H1 (cell line): ENCODE data around the gene NMNAT3. TPM values are rescaled to one million over a fixed set of nuclear protein-coding genes. Genes with fewer than 3 reads are reported as not detected.

ENCODE experiments used
- CTBP2 ChIP-seq: IDR thresholded peaks from 2 replicates; pipeline ENCODE4 v1.7.0; 2011; ENCODE audit warnings: borderline replicate concordance, mild to moderate bottlenecking, moderate library complexity, mixed read lengths, low read length; ENCODE audit not compliant: insufficient read depth, insufficient read length
- RFX5 ChIP-seq: IDR thresholded peaks from 2 replicates; pipeline ENCODE4 v1.6.1; 2011; ENCODE audit warnings: low read depth, low read length, improper control_type of control experiment, borderline replicate concordance
- TAF7 ChIP-seq: optimal IDR thresholded peaks from 2 replicates; pipeline ENCODE3; 2011; ENCODE audit warnings: low read depth, mild to moderate bottlenecking, inconsistent platforms, low read length, moderate library complexity, borderline replicate concordance
- polyA plus RNA-seq, 7 experiments: library from polyadenylated mRNA; depleted of rRNA in 3 of 7; stranded (reverse) in 5 of 7; unstranded in 2 of 7; fragments of >200 nt in 5 of 7; fragments of 200-250 nt in 2 of 7; gene quantifications; 1 replicate in 5 of 7; 2 replicates in 1 of 7; 4 replicates in 1 of 7; pipeline versions ENCODE4 v1.2.1 to v1.2.3, GENCODE V29; 2011 to 2013; ENCODE audit warnings: missing spikeins in 2 of 7, mixed read lengths in 2 of 7
- total RNA-seq: library from RNA; stranded (reverse); fragmentation: NEBNext Ultra II Directional; extraction: Animal tissue kit (Norgen Biotek cat#: 25700); gene quantifications from 2 replicates; pipeline ENCODE4 v1.2.1, GENCODE V29; 2021
- TF ChIP-seq, protein P1 (sequence below): IDR thresholded peaks from 2 replicates; pipeline ENCODE4 v1.6.1; 2012; ENCODE audit warnings: inconsistent platforms
- TF ChIP-seq, protein P2 (sequence below): fragments of 300-600 bp; sonication (generic); IDR thresholded peaks from 2 replicates; pipeline ENCODE4 v1.7.1; 2012; ENCODE audit warnings: low read length, moderate library complexity, mild to moderate bottlenecking, inconsistent platforms; ENCODE audit not compliant: insufficient replicate concordance

Gene NMNAT3
- total and polyA plus RNA-seq, 2 of the 8 experiments (the other 6 are each of a cell fraction or from before 2014, with no cell fraction given) = 4.2 to 4.3 TPM

DNA sequence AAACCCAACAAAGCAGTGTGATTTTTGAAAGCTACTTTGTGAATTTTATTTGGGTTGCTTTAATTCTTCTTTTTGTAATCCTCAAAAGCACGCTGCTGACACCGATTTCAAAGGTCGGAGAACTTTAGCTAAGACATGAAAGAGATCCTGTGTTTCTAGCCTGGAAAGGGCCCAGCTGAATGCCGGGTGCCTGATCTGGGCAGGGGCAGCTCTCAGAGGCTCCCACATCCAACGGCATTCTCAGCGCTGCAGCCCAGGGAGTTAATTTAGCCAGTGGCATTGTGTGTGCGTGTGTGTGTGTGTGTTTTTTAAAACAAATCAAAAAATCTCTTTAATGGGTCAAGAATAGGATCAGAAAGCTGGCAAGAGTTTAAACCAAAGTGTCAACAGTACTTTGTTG lies 144.8 kb downstream of the NMNAT3 start (continued):
- TF ChIP-seq, protein P1, sequence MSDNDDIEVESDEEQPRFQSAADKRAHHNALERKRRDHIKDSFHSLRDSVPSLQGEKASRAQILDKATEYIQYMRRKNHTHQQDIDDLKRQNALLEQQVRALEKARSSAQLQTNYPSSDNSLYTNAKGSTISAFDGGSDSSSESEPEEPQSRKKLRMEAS = no peak
- TF ChIP-seq RFX5 (no peak), TAF7 (no peak), CTBP2 (no peak)
- TF ChIP-seq, protein P2, sequence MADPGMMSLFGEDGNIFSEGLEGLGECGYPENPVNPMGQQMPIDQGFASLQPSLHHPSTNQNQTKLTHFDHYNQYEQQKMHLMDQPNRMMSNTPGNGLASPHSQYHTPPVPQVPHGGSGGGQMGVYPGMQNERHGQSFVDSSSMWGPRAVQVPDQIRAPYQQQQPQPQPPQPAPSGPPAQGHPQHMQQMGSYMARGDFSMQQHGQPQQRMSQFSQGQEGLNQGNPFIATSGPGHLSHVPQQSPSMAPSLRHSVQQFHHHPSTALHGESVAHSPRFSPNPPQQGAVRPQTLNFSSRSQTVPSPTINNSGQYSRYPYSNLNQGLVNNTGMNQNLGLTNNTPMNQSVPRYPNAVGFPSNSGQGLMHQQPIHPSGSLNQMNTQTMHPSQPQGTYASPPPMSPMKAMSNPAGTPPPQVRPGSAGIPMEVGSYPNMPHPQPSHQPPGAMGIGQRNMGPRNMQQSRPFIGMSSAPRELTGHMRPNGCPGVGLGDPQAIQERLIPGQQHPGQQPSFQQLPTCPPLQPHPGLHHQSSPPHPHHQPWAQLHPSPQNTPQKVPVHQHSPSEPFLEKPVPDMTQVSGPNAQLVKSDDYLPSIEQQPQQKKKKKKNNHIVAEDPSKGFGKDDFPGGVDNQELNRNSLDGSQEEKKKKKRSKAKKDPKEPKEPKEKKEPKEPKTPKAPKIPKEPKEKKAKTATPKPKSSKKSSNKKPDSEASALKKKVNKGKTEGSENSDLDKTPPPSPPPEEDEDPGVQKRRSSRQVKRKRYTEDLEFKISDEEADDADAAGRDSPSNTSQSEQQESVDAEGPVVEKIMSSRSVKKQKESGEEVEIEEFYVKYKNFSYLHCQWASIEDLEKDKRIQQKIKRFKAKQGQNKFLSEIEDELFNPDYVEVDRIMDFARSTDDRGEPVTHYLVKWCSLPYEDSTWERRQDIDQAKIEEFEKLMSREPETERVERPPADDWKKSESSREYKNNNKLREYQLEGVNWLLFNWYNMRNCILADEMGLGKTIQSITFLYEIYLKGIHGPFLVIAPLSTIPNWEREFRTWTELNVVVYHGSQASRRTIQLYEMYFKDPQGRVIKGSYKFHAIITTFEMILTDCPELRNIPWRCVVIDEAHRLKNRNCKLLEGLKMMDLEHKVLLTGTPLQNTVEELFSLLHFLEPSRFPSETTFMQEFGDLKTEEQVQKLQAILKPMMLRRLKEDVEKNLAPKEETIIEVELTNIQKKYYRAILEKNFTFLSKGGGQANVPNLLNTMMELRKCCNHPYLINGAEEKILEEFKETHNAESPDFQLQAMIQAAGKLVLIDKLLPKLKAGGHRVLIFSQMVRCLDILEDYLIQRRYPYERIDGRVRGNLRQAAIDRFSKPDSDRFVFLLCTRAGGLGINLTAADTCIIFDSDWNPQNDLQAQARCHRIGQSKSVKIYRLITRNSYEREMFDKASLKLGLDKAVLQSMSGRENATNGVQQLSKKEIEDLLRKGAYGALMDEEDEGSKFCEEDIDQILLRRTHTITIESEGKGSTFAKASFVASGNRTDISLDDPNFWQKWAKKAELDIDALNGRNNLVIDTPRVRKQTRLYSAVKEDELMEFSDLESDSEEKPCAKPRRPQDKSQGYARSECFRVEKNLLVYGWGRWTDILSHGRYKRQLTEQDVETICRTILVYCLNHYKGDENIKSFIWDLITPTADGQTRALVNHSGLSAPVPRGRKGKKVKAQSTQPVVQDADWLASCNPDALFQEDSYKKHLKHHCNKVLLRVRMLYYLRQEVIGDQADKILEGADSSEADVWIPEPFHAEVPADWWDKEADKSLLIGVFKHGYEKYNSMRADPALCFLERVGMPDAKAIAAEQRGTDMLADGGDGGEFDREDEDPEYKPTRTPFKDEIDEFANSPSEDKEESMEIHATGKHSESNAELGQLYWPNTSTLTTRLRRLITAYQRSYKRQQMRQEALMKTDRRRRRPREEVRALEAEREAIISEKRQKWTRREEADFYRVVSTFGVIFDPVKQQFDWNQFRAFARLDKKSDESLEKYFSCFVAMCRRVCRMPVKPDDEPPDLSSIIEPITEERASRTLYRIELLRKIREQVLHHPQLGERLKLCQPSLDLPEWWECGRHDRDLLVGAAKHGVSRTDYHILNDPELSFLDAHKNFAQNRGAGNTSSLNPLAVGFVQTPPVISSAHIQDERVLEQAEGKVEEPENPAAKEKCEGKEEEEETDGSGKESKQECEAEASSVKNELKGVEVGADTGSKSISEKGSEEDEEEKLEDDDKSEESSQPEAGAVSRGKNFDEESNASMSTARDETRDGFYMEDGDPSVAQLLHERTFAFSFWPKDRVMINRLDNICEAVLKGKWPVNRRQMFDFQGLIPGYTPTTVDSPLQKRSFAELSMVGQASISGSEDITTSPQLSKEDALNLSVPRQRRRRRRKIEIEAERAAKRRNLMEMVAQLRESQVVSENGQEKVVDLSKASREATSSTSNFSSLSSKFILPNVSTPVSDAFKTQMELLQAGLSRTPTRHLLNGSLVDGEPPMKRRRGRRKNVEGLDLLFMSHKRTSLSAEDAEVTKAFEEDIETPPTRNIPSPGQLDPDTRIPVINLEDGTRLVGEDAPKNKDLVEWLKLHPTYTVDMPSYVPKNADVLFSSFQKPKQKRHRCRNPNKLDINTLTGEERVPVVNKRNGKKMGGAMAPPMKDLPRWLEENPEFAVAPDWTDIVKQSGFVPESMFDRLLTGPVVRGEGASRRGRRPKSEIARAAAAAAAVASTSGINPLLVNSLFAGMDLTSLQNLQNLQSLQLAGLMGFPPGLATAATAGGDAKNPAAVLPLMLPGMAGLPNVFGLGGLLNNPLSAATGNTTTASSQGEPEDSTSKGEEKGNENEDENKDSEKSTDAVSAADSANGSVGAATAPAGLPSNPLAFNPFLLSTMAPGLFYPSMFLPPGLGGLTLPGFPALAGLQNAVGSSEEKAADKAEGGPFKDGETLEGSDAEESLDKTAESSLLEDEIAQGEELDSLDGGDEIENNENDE = no peak
